SU-DHL-6 (cell line): ENCODE data around the gene CCDC83.

Experiments
- H2AFZ ChIP-seq: fragments of 200-600 bp; sonication (generic); 2 replicates; pipeline ENCODE4 v1.6.1; 2014; ENCODE audit warnings: low read depth, mild to moderate bottlenecking, moderate library complexity, mixed read lengths, antibody characterized with exemption, low read length; ENCODE audit not compliant: severe bottlenecking
- H3F3A ChIP-seq: fragments of 200-600 bp; shearing (Covaris generic); 2 replicates; pipeline ENCODE4 v1.6.0; 2016; ENCODE audit warnings: antibody characterized with exemption, mild to moderate bottlenecking; ENCODE audit not compliant: insufficient read depth
- H3K27ac ChIP-seq: fragments of 200-600 bp; sonication (generic); 2 replicates; pipeline ENCODE4 v1.5.1; 2016; ENCODE audit warnings: low read depth, mild to moderate bottlenecking, low read length, moderate library complexity, mixed read lengths
- H3K27me3 ChIP-seq: fragments of 200-600 bp; sonication (generic), shearing (Covaris generic); 2 replicates; pipeline ENCODE4 v1.6.0; 2014; ENCODE audit warnings: mild to moderate bottlenecking, low read length
- H3K36me3 ChIP-seq: fragments of 200-600 bp; sonication (generic); 2 replicates; pipeline ENCODE4 v1.6.1; 2014; ENCODE audit warnings: mild to moderate bottlenecking, low read length, mixed read lengths
- H3K4me2 ChIP-seq: fragments of 300-600, 200-600 bp; shearing (Covaris generic), sonication (generic); 2 replicates; pipeline ENCODE4 v1.6.0; 2014; ENCODE audit warnings: low read length, low read depth, mild to moderate bottlenecking; ENCODE audit not compliant: poor library complexity, severe bottlenecking
- H3K4me3 ChIP-seq: fragments of 200-600 bp; sonication (generic); 2 replicates; pipeline ENCODE4 v1.5.1; 2014; ENCODE audit warnings: antibody characterized with exemption, low read length, mild to moderate bottlenecking, mixed read lengths; ENCODE audit not compliant: insufficient read depth, poor library complexity, severe bottlenecking
- H3K79me2 ChIP-seq: fragments of 200-600 bp; sonication (generic); 2 replicates; pipeline ENCODE4 v1.6.1; 2014; ENCODE audit warnings: mild to moderate bottlenecking, low read length, moderate library complexity; ENCODE audit not compliant: insufficient read depth
- H3K9ac ChIP-seq: fragments of 200-600 bp; sonication (generic); 2 replicates; pipeline ENCODE4 v1.7.0; 2014; ENCODE audit warnings: mild to moderate bottlenecking, low read length
- H3K9me2 ChIP-seq: fragments of 200-600 bp; sonication (generic); replicated peaks from 2 replicates; pipeline ENCODE4 v1.6.1; 2014; ENCODE audit warnings: low read length; ENCODE audit not compliant: insufficient read depth
- H3K9me3 ChIP-seq: fragments of 200-600 bp; sonication (generic); 2 replicates; pipeline ENCODE4 v1.6.1; 2014; ENCODE audit warnings: low read length, mixed read lengths; ENCODE audit not compliant: insufficient read depth
- H4K20me1 ChIP-seq: fragments of 200-600 bp; sonication (generic); 2 replicates; pipeline ENCODE4 v1.6.1; 2014; ENCODE audit warnings: low read depth, mild to moderate bottlenecking, antibody characterized with exemption, low read length, moderate library complexity, mixed read lengths
- CTCF ChIP-seq: fragments of 200-600 bp; sonication (generic); IDR thresholded peaks from one replicate; pipeline ENCODE4 v1.5.1; 2017; ENCODE audit warnings: antibody characterized with exemption, mild to moderate bottlenecking, low read length, moderate library complexity; ENCODE audit not compliant: insufficient read depth, poor library complexity, severe bottlenecking
- EZH2phosphoT487 ChIP-seq: fragments of 200-600 bp; sonication (generic), shearing (Covaris generic); conservative IDR thresholded peaks from 2 replicates; pipeline ENCODE4 v1.6.1; 2018; ENCODE audit warnings: mild to moderate bottlenecking, antibody characterized with exemption, low read length, moderate library complexity, mixed read lengths

CCDC83 gene

GRCh38 chr11:85845124-85845631 lies 10.0 kb upstream of the CCDC83 start:
- no peak for TF ChIP-seq EZH2phosphoT487
- TF ChIP-seq CTCF, result no peak
- H2AFZ ChIP-seq, result no peak overlapping the region

GRCh38 chr11:85847436-85847835 lies 7.7 kb upstream of the CCDC83 start:
- no peak overlapping the region for H3K4me2 ChIP-seq
- no peaks in the 10 kb centered on the region for H3K9me2 ChIP-seq
- no peaks in the 10 kb centered on the region for H3K27me3 ChIP-seq
- H3K79me2 ChIP-seq, result no peaks in the 10 kb centered on the region
- TF ChIP-seq CTCF (no peak), EZH2phosphoT487 (no peak)
- no peak overlapping the region for H3K27ac ChIP-seq
- H3K9ac ChIP-seq, result no peak overlapping the region
- H2AFZ ChIP-seq, result no peak overlapping the region
- H3K36me3 ChIP-seq, result no peaks in the 10 kb centered on the region
- H3F3A ChIP-seq, result no peaks in the 10 kb centered on the region
- no peaks in the 10 kb centered on the region for H3K9me3 ChIP-seq
- no peak overlapping the region for H3K4me3 ChIP-seq
- H4K20me1 ChIP-seq, result no peaks in the 10 kb centered on the region

More at GRCh38 chr11:85845124-85845631, 10.0 kb upstream of the CCDC83 start:
- Histone ChIP-seq H3F3A (no peaks in the 10 kb centered on the region), H3K79me2 (no peaks in the 10 kb centered on the region), H3K4me3 (no peak overlapping the region), H3K9ac (no peak overlapping the region), H4K20me1 (no peaks in the 10 kb centered on the region), H3K9me3 (no peaks in the 10 kb centered on the region), H3K36me3 (no peaks in the 10 kb centered on the region), H3K9me2 (no peaks in the 10 kb centered on the region), H3K27me3 (no peaks in the 10 kb centered on the region), H3K27ac (no peak overlapping the region), H3K4me2 (no peak overlapping the region)

GRCh38 chr11:85848006-85848405 lies 7.2 kb upstream of the CCDC83 start:
- Histone ChIP-seq H3K79me2 (no peaks in the 10 kb centered on the region), H4K20me1 (no peaks in the 10 kb centered on the region), H3K9me2 (no peaks in the 10 kb centered on the region), H3K4me2 (no peak overlapping the region), H3F3A (no peaks in the 10 kb centered on the region), H3K27ac (no peak overlapping the region), H3K36me3 (no peaks in the 10 kb centered on the region), H3K9me3 (no peaks in the 10 kb centered on the region), H3K4me3 (no peak overlapping the region), H2AFZ (no peak overlapping the region), H3K27me3 (no peaks in the 10 kb centered on the region), H3K9ac (no peak overlapping the region)
- no peak for TF ChIP-seq CTCF
- no peak for TF ChIP-seq EZH2phosphoT487
